ENCODE results near the gene DNM1. TPM values are rescaled to one million over a fixed set of nuclear protein-coding genes. Genes with fewer than 3 reads are reported as not detected.

Gene DNM1
- total RNA-seq, 5 donors from 2014 or later (not counting 1 experiment from before 2014, with no cell fraction given) = 0.95 to 3.0 (median 1.8) TPM

GRCh38 chr9:128164307-128164885 lies 38.8 kb upstream of the DNM1 start:
- ATAC-seq (replicated peaks in 1 of 4) = no peak
- peak overlapping the region in 1 of 2 donors; percentile 17 for H3K27ac Mint-ChIP-seq
- no peak overlapping the region for H3K4me3 Mint-ChIP-seq
- no peaks in the 10 kb centered on the region for H3K9me3 Mint-ChIP-seq
- no peak overlapping the region for H3K4me3 ChIP-seq (ENCODE audit: control insufficient read depth in 1 of 2, extremely low read depth in 1 of 2, low read length in 1 of 2)
- peaks cover 20 to 21% (median 21%) of the 10 kb centered on the region in 3 donors for H3K4me1 Mint-ChIP-seq
- no peaks in the 10 kb centered on the region for H3K27me3 ChIP-seq (replicated peaks in 1 of 2; ENCODE audit: control insufficient read depth in 2 of 2, extremely low read depth in 1 of 2, insufficient read depth in 2 of 2, low read length in 1 of 2)
- peaks cover 29% of the 10 kb centered on the region for H3K36me3 Mint-ChIP-seq
- CTCF ChIA-PET = no interaction called here
- H3K4me1 ChIP-seq (ENCODE audit: control insufficient read depth in 1 of 2, extremely low read depth in 1 of 2, insufficient read depth in 2 of 2, low read length in 2 of 2) = peaks cover 2 to 18% of the 10 kb centered on the region in 2 experiments
- POLR2A ChIA-PET = no interaction called here
- H3K9me3 ChIP-seq = no peaks in the 10 kb centered on the region
- 96% methylated on average over 9 of the region's 14 CpGs for WGBS (ENCODE audit: insufficient coverage)
- no peak for DNase-seq
- no peak overlapping the region for H3K27ac ChIP-seq (ENCODE audit: low read length)
- H3K36me3 ChIP-seq (ENCODE audit: control insufficient read depth in 2 of 2, extremely low read depth in 1 of 2, insufficient read depth in 1 of 2, low read length in 1 of 2) = peaks cover 20 to 54% of the 10 kb centered on the region in 2 donors
- no peaks in the 10 kb centered on the region for H3K27me3 Mint-ChIP-seq

- POLR2A ChIA-PET = no interaction called here
- Histone ChIP-seq H3K9me3 (no peaks in the 10 kb centered on the region), H3K27ac (ENCODE audit: low read length) (no peak overlapping the region), H3K4me1 (ENCODE audit: control insufficient read depth in 1 of 2, extremely low read depth in 1 of 2, insufficient read depth in 2 of 2, low read length in 2 of 2) (peaks cover 0 to 4% of the 10 kb centered on the region in 2 experiments), H3K36me3 (ENCODE audit: control insufficient read depth in 2 of 2, extremely low read depth in 1 of 2, insufficient read depth in 1 of 2, low read length in 1 of 2) (peaks cover 28 to 63% of the 10 kb centered on the region in 2 donors), H3K27me3 (replicated peaks in 1 of 2; ENCODE audit: control insufficient read depth in 2 of 2, extremely low read depth in 1 of 2, insufficient read depth in 2 of 2, low read length in 1 of 2) (no peaks in the 10 kb centered on the region), H3K4me3 (ENCODE audit: control insufficient read depth in 1 of 2, extremely low read depth in 1 of 2, low read length in 1 of 2) (no peak overlapping the region)
- Mint-ChIP-seq H3K36me3 (peaks cover 39% of the 10 kb centered on the region), H3K9me3 (no peaks in the 10 kb centered on the region), H3K27me3 (no peaks in the 10 kb centered on the region), H3K27ac (no peak overlapping the region), H3K4me1 (peaks cover 12 to 14% (median 14%) of the 10 kb centered on the region in 3 donors), H3K4me3 (no peak overlapping the region)
- CTCF ChIA-PET = no interaction called here
- DNase-seq (no peak), ATAC-seq (replicated peaks in 1 of 4) (no peak)
- 96% methylated on average over 12 of the region's 18 CpGs for WGBS (ENCODE audit: insufficient coverage)
These were observed 37.0 kb upstream of the DNM1 start for GRCh38 chr9:128166169-128166568.

- no peaks in the 10 kb centered on the region for H3K27me3 ChIP-seq (replicated peaks in 1 of 2; ENCODE audit: control insufficient read depth in 2 of 2, extremely low read depth in 1 of 2, insufficient read depth in 2 of 2, low read length in 1 of 2)
- H3K27me3 Mint-ChIP-seq = no peaks in the 10 kb centered on the region
- ChIA-PET POLR2A (no interaction called here), CTCF (no interaction called here)
- no peak for ATAC-seq (replicated peaks in 1 of 4)
- DNase-seq = no peak
- no peak overlapping the region for H3K27ac Mint-ChIP-seq
- H3K9me3 ChIP-seq = no peaks in the 10 kb centered on the region
- peaks cover 5 to 7% (median 5%) of the 10 kb centered on the region in 3 donors for H3K4me1 Mint-ChIP-seq
- H3K4me3 ChIP-seq (ENCODE audit: control insufficient read depth in 1 of 2, extremely low read depth in 1 of 2, low read length in 1 of 2) = no peak overlapping the region
- H3K9me3 Mint-ChIP-seq = no peaks in the 10 kb centered on the region
- no peak overlapping the region for H3K27ac ChIP-seq (ENCODE audit: low read length)
- WGBS (ENCODE audit: insufficient coverage) = 94% methylated on average over 3 of the region's 4 CpGs
- no peaks in the 10 kb centered on the region for H3K4me1 ChIP-seq (ENCODE audit: control insufficient read depth in 1 of 2, extremely low read depth in 1 of 2, insufficient read depth in 2 of 2, low read length in 2 of 2)
- peaks cover 28 to 63% of the 10 kb centered on the region in 2 donors for H3K36me3 ChIP-seq (ENCODE audit: control insufficient read depth in 2 of 2, extremely low read depth in 1 of 2, insufficient read depth in 1 of 2, low read length in 1 of 2)
- H3K4me3 Mint-ChIP-seq = no peak overlapping the region
- peaks cover 38% of the 10 kb centered on the region for H3K36me3 Mint-ChIP-seq
These were observed 36.0 kb upstream of the DNM1 start for GRCh38 chr9:128167209-128167608.

- Histone ChIP-seq H3K27ac (ENCODE audit: low read length) (no peak overlapping the region), H3K36me3 (ENCODE audit: control insufficient read depth in 2 of 2, extremely low read depth in 1 of 2, insufficient read depth in 1 of 2, low read length in 1 of 2) (peaks cover 28 to 55% of the 10 kb centered on the region in 2 donors), H3K9me3 (no peaks in the 10 kb centered on the region), H3K4me3 (ENCODE audit: control insufficient read depth in 1 of 2, extremely low read depth in 1 of 2, low read length in 1 of 2) (no peak overlapping the region), H3K27me3 (replicated peaks in 1 of 2; ENCODE audit: control insufficient read depth in 2 of 2, extremely low read depth in 1 of 2, insufficient read depth in 2 of 2, low read length in 1 of 2) (no peaks in the 10 kb centered on the region), H3K4me1 (ENCODE audit: control insufficient read depth in 1 of 2, extremely low read depth in 1 of 2, insufficient read depth in 2 of 2, low read length in 2 of 2) (no peaks in the 10 kb centered on the region)
- H3K36me3 Mint-ChIP-seq = peaks cover 32% of the 10 kb centered on the region
- ATAC-seq (replicated peaks in 1 of 4) = no peak
- ChIA-PET POLR2A (no interaction called here), CTCF (no interaction called here)
- no peaks in the 10 kb centered on the region for H3K27me3 Mint-ChIP-seq
- H3K4me3 Mint-ChIP-seq = no peak overlapping the region
- no peak for DNase-seq
- WGBS (ENCODE audit: insufficient coverage) = 96% methylated on average over 6 of the region's 8 CpGs
- H3K9me3 Mint-ChIP-seq = no peaks in the 10 kb centered on the region
- peak overlapping the region in 1 of 2 donors; percentile 11 for H3K27ac Mint-ChIP-seq
- no peaks in the 10 kb centered on the region for H3K4me1 Mint-ChIP-seq
These were observed 34.4 kb upstream of the DNM1 start for GRCh38 chr9:128168731-128169308.

GRCh38 chr9:128169492-128169891 lies 33.7 kb upstream of the DNM1 start:
- DNase-seq (no peak), ATAC-seq (replicated peaks in 1 of 4) (no peak)
- Mint-ChIP-seq H3K27me3 (no peaks in the 10 kb centered on the region), H3K27ac (peak overlapping the region; percentile 11 to 57), H3K36me3 (peaks cover 33% of the 10 kb centered on the region), H3K4me1 (no peaks in the 10 kb centered on the region), H3K4me3 (no peak overlapping the region), H3K9me3 (no peaks in the 10 kb centered on the region)
- Histone ChIP-seq H3K36me3 (ENCODE audit: control insufficient read depth in 2 of 2, extremely low read depth in 1 of 2, insufficient read depth in 1 of 2, low read length in 1 of 2) (peaks cover 27 to 55% of the 10 kb centered on the region in 2 donors), H3K4me1 (ENCODE audit: control insufficient read depth in 1 of 2, extremely low read depth in 1 of 2, insufficient read depth in 2 of 2, low read length in 2 of 2) (no peaks in the 10 kb centered on the region), H3K4me3 (ENCODE audit: control insufficient read depth in 1 of 2, extremely low read depth in 1 of 2, low read length in 1 of 2) (no peak overlapping the region), H3K27me3 (replicated peaks in 1 of 2; ENCODE audit: control insufficient read depth in 2 of 2, extremely low read depth in 1 of 2, insufficient read depth in 2 of 2, low read length in 1 of 2) (no peaks in the 10 kb centered on the region), H3K9me3 (no peaks in the 10 kb centered on the region), H3K27ac (ENCODE audit: low read length) (no peak overlapping the region)
- ChIA-PET POLR2A (interaction anchor here in 1 of 2 donors (0.6 kb wide), 1 partner anchor 811 kb away, joined by 3 read pairs; no protein-coding TSS in a partner anchor), CTCF (no interaction called here)
- WGBS (ENCODE audit: insufficient coverage) = 89% methylated on average over 7 of the region's 8 CpGs

- no peak overlapping the region for H3K27ac Mint-ChIP-seq
- no peaks in the 10 kb centered on the region for H3K9me3 Mint-ChIP-seq
- no peaks in the 10 kb centered on the region for H3K27me3 Mint-ChIP-seq
- Histone ChIP-seq H3K27ac (ENCODE audit: low read length) (no peak overlapping the region), H3K4me1 (ENCODE audit: control insufficient read depth in 1 of 2, extremely low read depth in 1 of 2, insufficient read depth in 2 of 2, low read length in 2 of 2) (no peaks in the 10 kb centered on the region), H3K36me3 (ENCODE audit: control insufficient read depth in 2 of 2, extremely low read depth in 1 of 2, insufficient read depth in 1 of 2, low read length in 1 of 2) (peaks cover 24 to 54% of the 10 kb centered on the region in 2 donors), H3K4me3 (ENCODE audit: control insufficient read depth in 1 of 2, extremely low read depth in 1 of 2, low read length in 1 of 2) (no peak overlapping the region), H3K9me3 (no peaks in the 10 kb centered on the region), H3K27me3 (replicated peaks in 1 of 2; ENCODE audit: control insufficient read depth in 2 of 2, extremely low read depth in 1 of 2, insufficient read depth in 2 of 2, low read length in 1 of 2) (no peaks in the 10 kb centered on the region)
- ATAC-seq (replicated peaks in 1 of 4) = no peak
- WGBS (ENCODE audit: insufficient coverage) = 95% methylated on average over 6 of the region's 8 CpGs
- ChIA-PET CTCF (no interaction called here), POLR2A (interaction anchor here in 1 of 2 donors (0.6 kb wide), 1 partner anchor 811 kb away, joined by 3 read pairs; no protein-coding TSS in a partner anchor)
- peaks cover 35% of the 10 kb centered on the region for H3K36me3 Mint-ChIP-seq
- no peaks in the 10 kb centered on the region for H3K4me1 Mint-ChIP-seq
- no peak overlapping the region for H3K4me3 Mint-ChIP-seq
- no peak for DNase-seq
These were observed 33.3 kb upstream of the DNM1 start for GRCh38 chr9:128169925-128170324.
